WTC11 (cell line): ENCODE results near the gene HACE1. TPM values are rescaled to one million over a fixed set of nuclear protein-coding genes. Genes with fewer than 3 reads are reported as not detected.
"Not testable (repeated sequence)": the region's sequence is repeated elsewhere in the genome, so short reads cannot be mapped to it uniquely, and the experiment has no call there.

Experiments
- ATAC-seq: fragments of 200-7000 bp; cut with Tn5 transposase; 2 replicates; pipeline ENCODE4 v1.10.0; 2021; ENCODE audit warnings: mild to moderate bottlenecking, moderate library complexity
- CTCF ChIA-PET: fragments of 300-600 bp; sonication (Branson Sonifier 250); formaldehyde crosslinking; loops from one replicate; lab custom pipeline; 2021; ENCODE audit warnings: antibody characterized with exemption; lab: Charles Lee
- POLR2A ChIA-PET: fragments of 350-600 bp; sonication (Branson Sonifier 250); formaldehyde crosslinking; loops from one replicate; lab custom pipeline; 2021; ENCODE audit warnings: antibody characterized with exemption; lab: Charles Lee
- DNase-seq: peaks from one replicate; pipeline ENCODE4 v3.0.0; 2021; ENCODE audit warnings: low spot score
- H3K27ac Mint-ChIP-seq: 2 replicates; pipeline ENCODE4 v1.8.0; 2021; ENCODE audit warnings: mixed read lengths
- H3K27me3 Mint-ChIP-seq: 2 replicates; pipeline ENCODE4 v1.8.0; 2021; ENCODE audit warnings: low read depth, mild to moderate bottlenecking, moderate library complexity, mixed read lengths
- H3K36me3 Mint-ChIP-seq: 2 replicates; pipeline ENCODE4 v1.8.0; 2021; ENCODE audit warnings: mixed read lengths
- H3K4me1 Mint-ChIP-seq: 2 replicates; pipeline ENCODE4 v1.8.0; 2022; ENCODE audit warnings: mixed read lengths
- H3K4me3 Mint-ChIP-seq: 2 replicates; pipeline ENCODE4 v1.8.0; 2021; ENCODE audit warnings: mild to moderate bottlenecking, moderate library complexity, mixed read lengths
- H3K9me3 Mint-ChIP-seq: 2 replicates; pipeline ENCODE4 v1.8.0; 2021; ENCODE audit warnings: mixed read lengths
- CREM ChIP-seq: sonication (generic); formaldehyde crosslinking; IDR thresholded peaks from 2 replicates; pipeline ENCODE4 v1.8.1; 2022; ENCODE audit warnings: mild to moderate bottlenecking, missing genetic modification reagents, moderate library complexity
- FOXK1 ChIP-seq: sonication (generic); formaldehyde crosslinking; IDR thresholded peaks from 2 replicates; pipeline ENCODE4 v1.8.0; 2022; ENCODE audit warnings: mild to moderate bottlenecking, moderate library complexity, missing genetic modification reagents
- HMGA2 ChIP-seq: fragments of 250-450 bp; sonication (Bioruptor Pico); IDR thresholded peaks from 2 replicates; pipeline ENCODE4 v1.4.0; 2021; ENCODE audit warnings: mild to moderate bottlenecking, moderate library complexity
- OVOL2 ChIP-seq: fragments of 250-450 bp; sonication (Bioruptor Pico); IDR thresholded peaks from 2 replicates; pipeline ENCODE4 v1.9.0; 2021; ENCODE audit warnings: mild to moderate bottlenecking, borderline replicate concordance
- TEAD4 ChIP-seq: sonication (generic); formaldehyde crosslinking; IDR thresholded peaks from 2 replicates; pipeline ENCODE4 v1.8.0; 2022; ENCODE audit warnings: mild to moderate bottlenecking, missing genetic modification reagents
- total RNA-seq: library from RNA; stranded (reverse); gene quantifications from 3 replicates; pipeline ENCODE4 v1.2.3, GENCODE V29; 2021
- TF ChIP-seq, protein P1 (sequence below): sonication (generic); formaldehyde crosslinking; IDR thresholded peaks from 2 replicates; pipeline ENCODE4 v1.8.1; 2023; ENCODE audit warnings: mild to moderate bottlenecking, missing genetic modification reagents, borderline replicate concordance
- TF ChIP-seq, protein P2 (sequence below): sonication (generic); formaldehyde crosslinking; IDR thresholded peaks from 2 replicates; pipeline ENCODE4 v1.8.0; 2022; ENCODE audit warnings: mild to moderate bottlenecking, missing genetic modification reagents
- TF ChIP-seq, protein P3 (sequence below): sonication (generic); formaldehyde crosslinking; IDR thresholded peaks from 2 replicates; pipeline ENCODE4 v1.8.0; 2022; ENCODE audit warnings: mild to moderate bottlenecking, missing genetic modification reagents

Gene HACE1
- total RNA-seq, 1 experiment from 2014 or later: 18.1 TPM

DNA sequence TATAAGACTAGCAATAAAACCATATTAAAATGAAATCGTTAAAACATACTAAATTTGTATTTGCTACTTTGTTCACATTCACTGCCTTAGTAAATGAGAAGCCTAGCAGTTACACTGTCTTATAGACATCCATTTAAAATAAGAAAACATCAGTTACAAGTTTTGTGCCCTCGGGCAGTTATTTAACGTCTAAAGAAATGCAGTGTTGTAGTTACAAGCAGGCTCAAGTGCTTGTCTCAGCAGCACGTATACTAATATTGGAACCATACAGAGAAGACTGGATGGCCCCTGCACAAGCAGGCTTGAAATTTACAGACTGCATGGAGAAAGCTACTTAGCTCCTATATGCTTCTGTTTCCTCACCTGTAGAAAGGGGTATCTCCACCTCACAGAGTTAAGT is 93.1 kb downstream of the HACE1 start:
- H3K4me3 Mint-ChIP-seq: no peak overlapping the region
- peaks cover 15% of the 10 kb centered on the region for H3K4me1 Mint-ChIP-seq
- ChIA-PET POLR2A (no interaction called here), CTCF (no interaction called here)
- no peak overlapping the region for H3K27ac Mint-ChIP-seq
- ATAC-seq (no peak), DNase-seq (no peak)
- peaks cover 26% of the 10 kb centered on the region for H3K36me3 Mint-ChIP-seq
- TF ChIP-seq, protein P1, sequence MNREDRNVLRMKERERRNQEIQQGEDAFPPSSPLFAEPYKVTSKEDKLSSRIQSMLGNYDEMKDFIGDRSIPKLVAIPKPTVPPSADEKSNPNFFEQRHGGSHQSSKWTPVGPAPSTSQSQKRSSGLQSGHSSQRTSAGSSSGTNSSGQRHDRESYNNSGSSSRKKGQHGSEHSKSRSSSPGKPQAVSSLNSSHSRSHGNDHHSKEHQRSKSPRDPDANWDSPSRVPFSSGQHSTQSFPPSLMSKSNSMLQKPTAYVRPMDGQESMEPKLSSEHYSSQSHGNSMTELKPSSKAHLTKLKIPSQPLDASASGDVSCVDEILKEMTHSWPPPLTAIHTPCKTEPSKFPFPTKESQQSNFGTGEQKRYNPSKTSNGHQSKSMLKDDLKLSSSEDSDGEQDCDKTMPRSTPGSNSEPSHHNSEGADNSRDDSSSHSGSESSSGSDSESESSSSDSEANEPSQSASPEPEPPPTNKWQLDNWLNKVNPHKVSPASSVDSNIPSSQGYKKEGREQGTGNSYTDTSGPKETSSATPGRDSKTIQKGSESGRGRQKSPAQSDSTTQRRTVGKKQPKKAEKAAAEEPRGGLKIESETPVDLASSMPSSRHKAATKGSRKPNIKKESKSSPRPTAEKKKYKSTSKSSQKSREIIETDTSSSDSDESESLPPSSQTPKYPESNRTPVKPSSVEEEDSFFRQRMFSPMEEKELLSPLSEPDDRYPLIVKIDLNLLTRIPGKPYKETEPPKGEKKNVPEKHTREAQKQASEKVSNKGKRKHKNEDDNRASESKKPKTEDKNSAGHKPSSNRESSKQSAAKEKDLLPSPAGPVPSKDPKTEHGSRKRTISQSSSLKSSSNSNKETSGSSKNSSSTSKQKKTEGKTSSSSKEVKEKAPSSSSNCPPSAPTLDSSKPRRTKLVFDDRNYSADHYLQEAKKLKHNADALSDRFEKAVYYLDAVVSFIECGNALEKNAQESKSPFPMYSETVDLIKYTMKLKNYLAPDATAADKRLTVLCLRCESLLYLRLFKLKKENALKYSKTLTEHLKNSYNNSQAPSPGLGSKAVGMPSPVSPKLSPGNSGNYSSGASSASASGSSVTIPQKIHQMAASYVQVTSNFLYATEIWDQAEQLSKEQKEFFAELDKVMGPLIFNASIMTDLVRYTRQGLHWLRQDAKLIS (CRISPR knock-in tag): no peak
- no peak for TF ChIP-seq CREM (CRISPR knock-in tag)
- H3K27me3 Mint-ChIP-seq: no peaks in the 10 kb centered on the region
- peaks cover 8% of the 10 kb centered on the region for H3K9me3 Mint-ChIP-seq

DNA sequence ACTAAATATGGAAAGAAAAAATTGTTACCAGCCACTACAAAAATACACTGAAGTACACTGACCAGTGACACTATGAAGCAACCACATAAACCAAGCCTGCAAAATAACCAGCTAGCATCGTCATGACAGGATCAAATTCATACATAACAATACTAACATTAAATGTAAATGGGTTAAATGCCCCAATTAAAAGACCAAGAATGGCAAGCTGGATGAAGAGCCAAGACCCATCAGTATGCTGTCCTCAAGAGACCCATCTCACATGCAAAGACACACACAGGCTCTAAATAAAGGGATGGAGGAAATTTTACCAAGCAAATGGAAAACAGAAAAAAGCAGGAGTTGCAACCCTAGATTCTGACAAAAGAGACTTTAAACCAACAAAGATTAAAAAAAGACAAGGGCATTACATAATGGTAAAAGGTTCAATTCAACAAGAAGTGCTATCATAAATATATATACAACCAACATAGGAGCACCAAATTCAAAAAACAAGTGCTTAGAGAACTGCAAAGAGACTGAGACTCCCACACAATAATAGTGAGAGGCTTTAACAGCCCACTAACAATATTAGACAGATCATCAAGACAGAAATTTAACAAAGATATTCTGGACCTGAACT is 104.8 kb downstream of the HACE1 start:
- no peak overlapping the region for H3K27ac Mint-ChIP-seq
- POLR2A ChIA-PET: no interaction called here

DNA sequence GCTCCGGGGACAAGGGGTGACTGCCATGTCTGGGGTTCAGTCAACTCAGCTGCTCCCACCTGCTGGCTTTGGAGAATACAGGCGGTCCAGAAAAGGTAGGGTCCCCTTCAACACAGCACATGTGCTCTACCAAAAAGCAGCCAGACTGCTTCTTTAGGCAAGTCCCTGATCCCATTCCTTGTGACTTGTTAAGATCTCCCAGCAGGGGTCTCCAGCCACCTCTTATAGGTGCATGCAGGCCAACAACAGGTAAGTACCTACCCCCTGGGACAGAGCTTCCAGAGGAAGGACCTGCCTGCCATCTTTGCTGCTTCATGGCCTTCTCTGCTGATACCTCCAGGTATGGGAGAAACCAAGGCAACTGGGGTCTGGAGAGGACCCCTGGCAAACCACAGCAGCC is 106.5 kb downstream of the HACE1 start:
- POLR2A ChIA-PET: no interaction called here
- Mint-ChIP-seq H3K9me3 (peaks cover 46% of the 10 kb centered on the region), H3K4me3 (no peak overlapping the region), H3K4me1 (peaks cover 14% of the 10 kb centered on the region), H3K27me3 (no peaks in the 10 kb centered on the region; the same call in 1 of the 2 replicates), H3K36me3 (peaks cover 50% of the 10 kb centered on the region), H3K27ac (no peak overlapping the region)
- no peak for TF ChIP-seq HMGA2
- TF ChIP-seq, protein P2, sequence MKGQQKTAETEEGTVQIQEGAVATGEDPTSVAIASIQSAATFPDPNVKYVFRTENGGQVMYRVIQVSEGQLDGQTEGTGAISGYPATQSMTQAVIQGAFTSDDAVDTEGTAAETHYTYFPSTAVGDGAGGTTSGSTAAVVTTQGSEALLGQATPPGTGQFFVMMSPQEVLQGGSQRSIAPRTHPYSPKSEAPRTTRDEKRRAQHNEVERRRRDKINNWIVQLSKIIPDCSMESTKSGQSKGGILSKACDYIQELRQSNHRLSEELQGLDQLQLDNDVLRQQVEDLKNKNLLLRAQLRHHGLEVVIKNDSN: no peak
- TF ChIP-seq OVOL2: no peak
- CTCF ChIA-PET: no interaction called here
- ATAC-seq: no peak
- DNase-seq: no peak

More for the DNA sequence above, 104.8 kb downstream of the HACE1 start:
- H3K27me3 Mint-ChIP-seq: no peaks in the 10 kb centered on the region; the same call in 1 of the 2 replicates
- DNase-seq (no peak), ATAC-seq (no peak)
- H3K4me3 Mint-ChIP-seq: no peak overlapping the region
- no peak for TF ChIP-seq FOXK1 (CRISPR knock-in tag)
- H3K4me1 Mint-ChIP-seq: peaks cover 14% of the 10 kb centered on the region
- peaks cover 54% of the 10 kb centered on the region for H3K9me3 Mint-ChIP-seq
- H3K36me3 Mint-ChIP-seq: peaks cover 61% of the 10 kb centered on the region
- CTCF ChIA-PET: no interaction called here

DNA sequence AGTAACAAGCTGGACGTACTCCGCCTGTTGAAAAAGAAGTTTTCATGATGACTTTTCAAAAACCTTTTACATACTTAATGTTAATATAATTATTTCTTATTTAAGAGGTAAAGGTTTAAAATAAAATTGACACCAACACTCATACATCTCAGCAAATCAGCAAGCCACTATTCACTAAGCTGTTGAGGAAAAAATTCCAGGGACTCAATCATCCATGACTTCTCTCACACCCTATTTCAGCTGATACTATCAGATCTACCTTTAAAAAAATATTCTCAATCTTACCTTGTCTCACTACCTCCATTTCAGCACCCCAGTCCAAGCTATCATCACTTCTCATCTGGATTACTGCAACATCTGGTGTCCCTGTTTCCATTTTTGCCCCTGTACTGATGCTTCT is 109.3 kb downstream of the HACE1 start:
- Mint-ChIP-seq H3K27me3 (no peaks in the 10 kb centered on the region), H3K4me3 (no peak overlapping the region), H3K4me1 (peaks cover 14% of the 10 kb centered on the region), H3K27ac (peak overlapping the region; percentile 36; the same call in 1 of the 2 replicates), H3K9me3 (peaks cover 22% of the 10 kb centered on the region), H3K36me3 (peaks cover 26% of the 10 kb centered on the region)
- no peak for TF ChIP-seq CREM (CRISPR knock-in tag)
- TF ChIP-seq, protein P3, sequence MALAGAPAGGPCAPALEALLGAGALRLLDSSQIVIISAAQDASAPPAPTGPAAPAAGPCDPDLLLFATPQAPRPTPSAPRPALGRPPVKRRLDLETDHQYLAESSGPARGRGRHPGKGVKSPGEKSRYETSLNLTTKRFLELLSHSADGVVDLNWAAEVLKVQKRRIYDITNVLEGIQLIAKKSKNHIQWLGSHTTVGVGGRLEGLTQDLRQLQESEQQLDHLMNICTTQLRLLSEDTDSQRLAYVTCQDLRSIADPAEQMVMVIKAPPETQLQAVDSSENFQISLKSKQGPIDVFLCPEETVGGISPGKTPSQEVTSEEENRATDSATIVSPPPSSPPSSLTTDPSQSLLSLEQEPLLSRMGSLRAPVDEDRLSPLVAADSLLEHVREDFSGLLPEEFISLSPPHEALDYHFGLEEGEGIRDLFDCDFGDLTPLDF (CRISPR knock-in tag): no peak
- TF ChIP-seq TEAD4 (CRISPR knock-in tag): no peak
- CTCF ChIA-PET: no interaction called here
- ATAC-seq: no peak
- POLR2A ChIA-PET: no interaction called here
- no peak for DNase-seq

DNA sequence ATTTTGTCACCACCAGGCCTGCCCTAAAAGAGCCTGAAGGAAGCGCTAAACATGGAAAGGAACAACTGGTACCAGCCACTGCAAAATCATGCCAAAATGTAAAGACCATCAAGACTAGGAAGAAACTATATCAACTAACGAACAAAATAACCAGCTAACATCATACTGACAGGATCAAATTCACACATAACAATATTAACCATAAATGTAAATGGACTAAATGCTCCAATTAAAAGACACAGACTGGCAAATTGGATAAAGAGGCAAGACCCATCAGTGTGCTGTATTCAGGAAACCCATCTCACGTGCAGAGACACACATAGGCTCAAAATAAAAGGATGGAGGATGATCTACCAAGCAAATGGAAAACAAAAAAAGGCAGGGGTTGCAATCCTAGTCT is 120.6 kb downstream of the HACE1 start:
- DNase-seq, H3K27me3 Mint-ChIP-seq, CTCF ChIA-PET, H3K4me1 Mint-ChIP-seq, H3K4me3 Mint-ChIP-seq, POLR2A ChIA-PET, H3K27ac Mint-ChIP-seq, H3K9me3 Mint-ChIP-seq, ATAC-seq: not testable (repeated sequence)
- H3K36me3 Mint-ChIP-seq: peaks cover 17% of the 10 kb centered on the region
